ENCODE data around the gene G2E3.

GRCh38 chr14:30547388-30548048, 11.4 kb upstream of the G2E3 start:
- TF ChIP-seq, protein P1, sequence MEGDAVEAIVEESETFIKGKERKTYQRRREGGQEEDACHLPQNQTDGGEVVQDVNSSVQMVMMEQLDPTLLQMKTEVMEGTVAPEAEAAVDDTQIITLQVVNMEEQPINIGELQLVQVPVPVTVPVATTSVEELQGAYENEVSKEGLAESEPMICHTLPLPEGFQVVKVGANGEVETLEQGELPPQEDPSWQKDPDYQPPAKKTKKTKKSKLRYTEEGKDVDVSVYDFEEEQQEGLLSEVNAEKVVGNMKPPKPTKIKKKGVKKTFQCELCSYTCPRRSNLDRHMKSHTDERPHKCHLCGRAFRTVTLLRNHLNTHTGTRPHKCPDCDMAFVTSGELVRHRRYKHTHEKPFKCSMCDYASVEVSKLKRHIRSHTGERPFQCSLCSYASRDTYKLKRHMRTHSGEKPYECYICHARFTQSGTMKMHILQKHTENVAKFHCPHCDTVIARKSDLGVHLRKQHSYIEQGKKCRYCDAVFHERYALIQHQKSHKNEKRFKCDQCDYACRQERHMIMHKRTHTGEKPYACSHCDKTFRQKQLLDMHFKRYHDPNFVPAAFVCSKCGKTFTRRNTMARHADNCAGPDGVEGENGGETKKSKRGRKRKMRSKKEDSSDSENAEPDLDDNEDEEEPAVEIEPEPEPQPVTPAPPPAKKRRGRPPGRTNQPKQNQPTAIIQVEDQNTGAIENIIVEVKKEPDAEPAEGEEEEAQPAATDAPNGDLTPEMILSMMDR (conservative IDR thresholded peaks at IDR 0.05 in 1 of 2, IDR thresholded peaks at IDR 0.05 in 1 of 2; ENCODE audit: low read depth in 1 of 2, low read length in 2 of 2), result no peak
- no peak for TF ChIP-seq EZH2 (IDR thresholded peaks at IDR 0.05; ENCODE audit: low read length, missing control alignments)

All from fibroblast of lung (primary cell).